ENCODE data around the gene SRGAP3.

Gene SRGAP3

GRCh38 chr3:9276761-9277370, 27.4 kb upstream of the SRGAP3 start:
- DNase-seq (ENCODE audit: low read depth): no peak
- H3K4me3 ChIP-seq (ENCODE audit: control insufficient read depth, low read depth, low read length): no peak overlapping the region
- TF ChIP-seq CTCF (IDR thresholded peaks at IDR 0.05; ENCODE audit: control insufficient read depth, insufficient read depth, low read depth, low read length, missing control alignments): no peak

- no peak overlapping the region for H3K4me3 ChIP-seq (ENCODE audit: control insufficient read depth, low read depth, low read length)
- no peak for TF ChIP-seq CTCF (IDR thresholded peaks at IDR 0.05; ENCODE audit: control insufficient read depth, insufficient read depth, low read depth, low read length, missing control alignments)
- DNase-seq (ENCODE audit: low read depth): no peak
These were observed 22.5 kb upstream of the SRGAP3 start for GRCh38 chr3:9271903-9272302.

- TF ChIP-seq CTCF (IDR thresholded peaks at IDR 0.05; ENCODE audit: control insufficient read depth, insufficient read depth, low read depth, low read length, missing control alignments): no peak
- no peak for DNase-seq (ENCODE audit: low read depth)
- H3K4me3 ChIP-seq (ENCODE audit: control insufficient read depth, low read depth, low read length): no peak overlapping the region
These were observed 21.3 kb upstream of the SRGAP3 start for GRCh38 chr3:9270704-9271103.

- DNase-seq (ENCODE audit: low read depth): no peak
- H3K4me3 ChIP-seq (ENCODE audit: control insufficient read depth, low read depth, low read length): no peak overlapping the region
- no peak for TF ChIP-seq CTCF (IDR thresholded peaks at IDR 0.05; ENCODE audit: control insufficient read depth, insufficient read depth, low read depth, low read length, missing control alignments)
These were observed 17.3 kb upstream of the SRGAP3 start for GRCh38 chr3:9266716-9267115.

- H3K4me3 ChIP-seq (ENCODE audit: control insufficient read depth, low read depth, low read length): no peak overlapping the region
These were observed 10.9 kb upstream of the SRGAP3 start for GRCh38 chr3:9260305-9260704.

GRCh38 chr3:9257092-9257491, 7.6 kb upstream of the SRGAP3 start:
- TF ChIP-seq CTCF (IDR thresholded peaks at IDR 0.05; ENCODE audit: control insufficient read depth, insufficient read depth, low read depth, low read length, missing control alignments): no peak
- DNase-seq (ENCODE audit: low read depth): no peak
- H3K4me3 ChIP-seq (ENCODE audit: control insufficient read depth, low read depth, low read length): no peak overlapping the region

More at GRCh38 chr3:9260305-9260704, 10.9 kb upstream of the SRGAP3 start:
- no peak for DNase-seq (ENCODE audit: low read depth)
- no peak for TF ChIP-seq CTCF (IDR thresholded peaks at IDR 0.05; ENCODE audit: control insufficient read depth, insufficient read depth, low read depth, low read length, missing control alignments)

- no peak overlapping the region for H3K4me3 ChIP-seq (ENCODE audit: control insufficient read depth, low read depth, low read length)
- TF ChIP-seq CTCF (IDR thresholded peaks at IDR 0.05; ENCODE audit: control insufficient read depth, insufficient read depth, low read depth, low read length, missing control alignments): no peak
- DNase-seq (ENCODE audit: low read depth): no peak
These were observed 6.5 kb upstream of the SRGAP3 start for GRCh38 chr3:9255976-9256375.
